Natural killer cell (primary cell): Measurements from ENCODE around the gene LRRC55. TPM values are rescaled to one million over a fixed set of nuclear protein-coding genes. Genes with fewer than 3 reads are reported as not detected.

ENCODE experiments used
- ATAC-seq, 3 donors: fragments of 150-1000 bp in 2 of 3; fragments of 200-7000 bp in 1 of 3; cut with Tn5 transposase; 1 replicate in 1 of 3; 2 replicates in 2 of 3; pipeline ENCODE4 v1.10.0; 2021; ENCODE audit warnings: mild to moderate bottlenecking in 2 of 3, moderate library complexity in 2 of 3
- DNase-seq, 2 donors: peaks; one replicate each; pipeline versions ENCODE4 v3.0.0 to v3.0.0-alpha.2; 2013 to 2021; ENCODE audit warnings: mixed read lengths in 1 of 2
- H3K27ac ChIP-seq: one replicate; pipeline ENCODE4 v1.5.1; 2013; ENCODE audit warnings: mild to moderate bottlenecking, low read length
- H3K27me3 ChIP-seq: one replicate; pipeline ENCODE4 v1.6.1; 2013; ENCODE audit warnings: low read length; ENCODE audit not compliant: control insufficient read depth, insufficient read depth
- H3K36me3 ChIP-seq: one replicate; pipeline ENCODE4 v1.6.1; 2013; ENCODE audit warnings: low read length; ENCODE audit not compliant: control insufficient read depth, insufficient read depth
- H3K4me1 ChIP-seq: one replicate; pipeline ENCODE4 v1.6.1; 2013; ENCODE audit warnings: low read length; ENCODE audit not compliant: control insufficient read depth, insufficient read depth
- H3K4me3 ChIP-seq: one replicate; pipeline ENCODE4 v1.5.1; 2013; ENCODE audit warnings: low read length
- H3K9me3 ChIP-seq: one replicate; pipeline ENCODE4 v1.6.1; 2013; ENCODE audit warnings: low read length; ENCODE audit not compliant: control insufficient read depth, insufficient read depth
- H3K27ac Mint-ChIP-seq, 2 donors: one replicate each; pipeline ENCODE4 v1.8.0; 2022; ENCODE audit warnings: mild to moderate bottlenecking in 2 of 2, mixed read lengths in 2 of 2, moderate library complexity in 1 of 2
- H3K27me3 Mint-ChIP-seq, 2 donors: one replicate each; pipeline ENCODE4 v1.8.0; 2022; ENCODE audit warnings: low read depth in 2 of 2, mixed read lengths in 2 of 2
- H3K36me3 Mint-ChIP-seq: one replicate; pipeline ENCODE4 v1.8.0; 2022; ENCODE audit warnings: mixed read lengths
- H3K4me1 Mint-ChIP-seq, 2 donors: one replicate each; pipeline ENCODE4 v1.8.0; 2022; ENCODE audit warnings: mixed read lengths in 2 of 2
- H3K4me3 Mint-ChIP-seq: one replicate; pipeline ENCODE4 v1.8.0; 2022; ENCODE audit warnings: mild to moderate bottlenecking, moderate library complexity, mixed read lengths
- H3K9me3 Mint-ChIP-seq, 2 donors: one replicate each; pipeline ENCODE4 v1.8.0; 2022; ENCODE audit warnings: mixed read lengths in 2 of 2
- CTCF ChIP-seq: fragments of 200-600 bp; IDR thresholded peaks from one replicate; pipeline ENCODE4 v1.8.0; 2022; ENCODE audit warnings: antibody characterized with exemption
- WGBS: methylation state at CpG from one replicate; pipeline ENCODE4 v1.1.7; 2013; ENCODE audit warnings: missing lambda C conversion rate; ENCODE audit not compliant: insufficient coverage; 5-methylcytosine and 5-hydroxymethylcytosine counted together
- intact Hi-C: fragments of 100-400 bp; cut with micrococcal nuclease; formaldehyde crosslinking; loops from one replicate; pipeline ENCODE4 v1.14.2; 2022
- total RNA-seq, 4 donors: library from RNA; stranded (reverse); fragments of 120-200 nt in 1 of 4; gene quantifications; one replicate each; pipeline versions ENCODE4 v1.2.3 to v1.2.4, GENCODE V29; 2013 to 2022

The LRRC55 gene
- total RNA-seq, 3 donors from 2014 or later (not counting 1 experiment from before 2014, with no cell fraction given): not detected

- Mint-ChIP-seq H3K27ac (no peak overlapping the region), H3K4me1 (no peaks in the 10 kb centered on the region), H3K36me3 (no peaks in the 10 kb centered on the region), H3K27me3 (peaks cover under 1 to 6% of the 10 kb centered on the region in 2 donors), H3K9me3 (no peaks in the 10 kb centered on the region), H3K4me3 (no peak overlapping the region)
- TF ChIP-seq CTCF: no peak
- Histone ChIP-seq H3K36me3 (no peaks in the 10 kb centered on the region), H3K4me1 (no peaks in the 10 kb centered on the region), H3K27me3 (no peaks in the 10 kb centered on the region), H3K4me3 (no peak overlapping the region), H3K9me3 (no peaks in the 10 kb centered on the region), H3K27ac (no peak overlapping the region)
- DNase-seq: no peak
- intact Hi-C loops: no loop called here
- WGBS: 73% methylated on average over 3 of the region's 3 CpGs
- ATAC-seq: no peak
Measured at GRCh38 chr11:57214494-57214893, 32.7 kb downstream of the LRRC55 start.

GRCh38 chr11:57216463-57216862 is 34.7 kb downstream of the LRRC55 start:
- Histone ChIP-seq H3K27ac (no peak overlapping the region), H3K4me3 (no peak overlapping the region), H3K4me1 (no peaks in the 10 kb centered on the region), H3K27me3 (no peaks in the 10 kb centered on the region), H3K36me3 (no peaks in the 10 kb centered on the region), H3K9me3 (no peaks in the 10 kb centered on the region)
- H3K36me3 Mint-ChIP-seq: no peaks in the 10 kb centered on the region
- no peak for TF ChIP-seq CTCF
- H3K27ac Mint-ChIP-seq: no peak overlapping the region
- intact Hi-C loops: no loop called here
- ATAC-seq (no peak), DNase-seq (no peak)
- no peak overlapping the region for H3K4me3 Mint-ChIP-seq
- peaks cover 2 to 6% of the 10 kb centered on the region in 2 donors for H3K27me3 Mint-ChIP-seq
- 62% methylated on average over 3 of the region's 4 CpGs for WGBS
- H3K4me1 Mint-ChIP-seq: no peaks in the 10 kb centered on the region
- H3K9me3 Mint-ChIP-seq: no peaks in the 10 kb centered on the region

- Histone ChIP-seq H3K4me1 (no peaks in the 10 kb centered on the region), H3K4me3 (no peak overlapping the region), H3K9me3 (no peaks in the 10 kb centered on the region), H3K27me3 (no peaks in the 10 kb centered on the region), H3K27ac (no peak overlapping the region), H3K36me3 (no peaks in the 10 kb centered on the region)
- DNase-seq (no peak), ATAC-seq (no peak)
- no peak for TF ChIP-seq CTCF
- no peaks in the 10 kb centered on the region for H3K9me3 Mint-ChIP-seq
- H3K4me3 Mint-ChIP-seq: no peak overlapping the region
- H3K27me3 Mint-ChIP-seq: peaks cover 2 to 6% of the 10 kb centered on the region in 2 donors
- WGBS: 61% methylated on average over 4 of the region's 4 CpGs
- no peak overlapping the region for H3K27ac Mint-ChIP-seq
- H3K4me1 Mint-ChIP-seq: no peaks in the 10 kb centered on the region
- intact Hi-C loops: no loop called here
- no peaks in the 10 kb centered on the region for H3K36me3 Mint-ChIP-seq
Measured at GRCh38 chr11:57217053-57217452, 35.3 kb downstream of the LRRC55 start.

GRCh38 chr11:57219021-57219627 is 37.4 kb downstream of the LRRC55 start:
- peaks cover 2 to 6% of the 10 kb centered on the region in 2 donors for H3K27me3 Mint-ChIP-seq
- no peak for ATAC-seq
- H3K27ac Mint-ChIP-seq: no peak overlapping the region
- H3K9me3 Mint-ChIP-seq: no peaks in the 10 kb centered on the region
- 42% methylated on average over 6 of the region's 6 CpGs for WGBS
- no peak for DNase-seq
- Histone ChIP-seq H3K27ac (no peak overlapping the region), H3K27me3 (no peaks in the 10 kb centered on the region), H3K4me3 (no peak overlapping the region), H3K9me3 (no peaks in the 10 kb centered on the region), H3K36me3 (no peaks in the 10 kb centered on the region), H3K4me1 (no peaks in the 10 kb centered on the region)
- TF ChIP-seq CTCF: no peak
- no peaks in the 10 kb centered on the region for H3K36me3 Mint-ChIP-seq
- intact Hi-C loops: no loop called here
- H3K4me3 Mint-ChIP-seq: no peak overlapping the region
- H3K4me1 Mint-ChIP-seq: no peaks in the 10 kb centered on the region
